DOHH2 (cell line): ENCODE measurements around the gene PHYKPL.

Source experiments
- CTCF ChIP-seq: fragments of 200-600 bp; sonication (generic); IDR thresholded peaks from one replicate; pipeline ENCODE4 v1.5.1; 2014; ENCODE audit warnings: antibody characterized with exemption, mild to moderate bottlenecking, low read depth, low read length; ENCODE audit not compliant: poor library complexity, severe bottlenecking
- EZH2phosphoT487 ChIP-seq: fragments of 200-600 bp; sonication (generic); IDR thresholded peaks from 2 replicates; pipeline ENCODE4 v1.6.1; 2017; ENCODE audit warnings: borderline replicate concordance, mild to moderate bottlenecking, antibody characterized with exemption, low read length, moderate library complexity, mixed read lengths

- TF ChIP-seq CTCF (no peak), EZH2phosphoT487 (no peak)
These were observed 16.1 kb upstream of the PHYKPL start for GRCh38 chr5:178248750-178249149.
